Femur (tissue), 1 donor: ENCODE results near the gene SPATA46.
"Not testable (repeated sequence)": the region's sequence is repeated elsewhere in the genome, so short reads cannot be mapped to it uniquely, and the experiment has no call there.

Source experiments
- DNase-seq: peaks from one replicate; pipeline ENCODE4 v3.0.0-alpha.2; 2017

Gene SPATA46, protein sequence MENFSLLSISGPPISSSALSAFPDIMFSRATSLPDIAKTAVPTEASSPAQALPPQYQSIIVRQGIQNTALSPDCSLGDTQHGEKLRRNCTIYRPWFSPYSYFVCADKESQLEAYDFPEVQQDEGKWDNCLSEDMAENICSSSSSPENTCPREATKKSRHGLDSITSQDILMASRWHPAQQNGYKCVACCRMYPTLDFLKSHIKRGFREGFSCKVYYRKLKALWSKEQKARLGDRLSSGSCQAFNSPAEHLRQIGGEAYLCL

DNA sequence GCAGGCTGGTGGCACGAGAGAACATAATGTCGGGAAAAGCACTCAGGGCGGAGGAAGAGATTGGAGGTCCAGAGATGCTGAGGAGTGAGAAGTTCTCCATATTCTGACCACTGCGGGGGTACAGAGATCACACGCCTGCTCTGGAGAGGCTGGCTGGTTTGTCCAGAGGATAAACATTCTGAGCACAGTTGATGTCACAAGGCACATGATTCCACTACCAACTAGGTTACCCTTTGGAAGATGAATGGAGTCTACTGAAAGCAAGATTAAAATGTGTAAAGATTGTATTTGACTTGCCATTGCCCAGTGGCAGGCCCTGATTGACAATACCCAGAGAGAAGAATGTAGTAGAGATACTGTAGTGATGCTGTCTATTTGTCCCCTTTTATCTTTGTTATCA is at the start of gene SPATA46:
Gene SPATA46 (minus strand): TSS at position 164 of the 400 bp plus-strand sequence. CDS start 64 bp downstream, at position 100.
- DNase-seq, result no peak

DNA sequence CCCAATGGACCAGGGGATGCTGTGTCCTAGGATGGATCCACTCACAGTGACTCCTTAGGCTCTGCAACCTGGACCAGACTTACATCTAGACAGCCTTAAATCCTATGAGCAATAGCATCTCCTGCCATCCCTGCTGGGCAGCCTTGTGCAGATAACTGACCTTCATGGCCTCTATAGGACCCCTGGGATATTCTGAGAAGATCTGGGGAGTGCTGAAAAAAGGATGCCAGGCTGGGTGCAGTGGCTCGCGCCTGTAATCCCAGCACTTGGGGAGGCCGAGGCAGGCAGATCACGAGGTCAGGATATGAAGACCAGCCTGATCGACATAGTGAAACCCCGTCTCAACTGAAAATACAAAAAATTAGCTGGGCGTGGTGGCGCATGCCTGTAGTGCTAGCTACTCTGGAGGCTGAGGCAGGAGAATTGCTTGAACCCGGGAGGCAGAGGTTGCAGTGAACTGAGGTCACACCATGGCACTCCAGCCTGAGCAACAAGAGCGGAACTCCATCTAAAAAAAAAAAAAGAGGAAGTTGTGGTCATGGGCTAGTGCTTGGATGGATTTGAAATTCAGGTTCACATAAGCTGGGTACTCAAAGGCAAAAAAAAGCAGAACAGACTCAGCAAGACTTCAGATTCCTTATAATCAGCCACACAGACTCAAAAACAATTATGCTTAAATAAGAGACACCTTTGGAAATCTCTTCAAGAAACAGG is 46.2 kb upstream of the SPATA46 start:
- no peak for DNase-seq

DNA sequence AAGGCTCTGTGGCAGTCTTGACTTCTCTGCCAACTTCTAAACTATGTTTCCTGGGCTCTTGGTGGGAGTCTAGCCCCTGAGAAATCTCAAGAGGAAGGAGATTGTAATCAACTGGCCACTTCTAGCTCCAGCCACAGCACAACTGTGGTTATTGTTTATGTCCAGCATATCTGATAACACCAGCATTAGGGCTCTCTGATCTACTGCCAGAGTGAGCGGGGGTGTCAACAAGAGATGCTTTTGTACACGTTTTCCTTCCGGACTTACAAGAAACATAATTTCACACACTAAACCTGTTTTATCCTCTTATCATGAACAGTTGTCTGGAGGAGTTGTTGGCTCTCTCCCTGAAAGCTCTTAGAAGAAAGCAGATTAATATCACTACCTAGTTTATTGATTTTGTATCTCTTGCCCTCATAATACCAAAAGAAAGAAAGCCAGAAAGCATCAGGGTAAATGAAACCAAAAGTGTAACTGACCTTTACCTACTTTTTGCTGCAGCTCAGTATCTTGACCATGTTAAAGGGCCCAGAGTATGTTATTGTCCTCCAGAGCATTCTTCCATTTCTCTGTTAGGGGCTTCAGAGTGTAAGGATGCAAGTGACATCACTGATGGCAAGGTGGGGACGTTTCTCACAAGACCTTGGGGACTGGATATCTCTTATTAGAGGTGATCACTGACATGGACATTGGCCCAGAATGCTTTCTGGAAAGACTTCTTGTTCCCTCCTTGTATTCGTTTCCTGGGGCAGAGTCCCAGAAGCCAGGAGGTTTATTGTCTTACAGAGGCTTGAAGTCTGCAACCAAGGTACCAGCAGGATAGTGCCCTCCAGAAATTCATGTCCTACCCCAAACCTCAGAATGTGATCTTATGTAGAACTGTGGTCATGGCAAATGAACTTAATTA is 44.9 kb upstream of the SPATA46 start:
- DNase-seq, result no peak

DNA sequence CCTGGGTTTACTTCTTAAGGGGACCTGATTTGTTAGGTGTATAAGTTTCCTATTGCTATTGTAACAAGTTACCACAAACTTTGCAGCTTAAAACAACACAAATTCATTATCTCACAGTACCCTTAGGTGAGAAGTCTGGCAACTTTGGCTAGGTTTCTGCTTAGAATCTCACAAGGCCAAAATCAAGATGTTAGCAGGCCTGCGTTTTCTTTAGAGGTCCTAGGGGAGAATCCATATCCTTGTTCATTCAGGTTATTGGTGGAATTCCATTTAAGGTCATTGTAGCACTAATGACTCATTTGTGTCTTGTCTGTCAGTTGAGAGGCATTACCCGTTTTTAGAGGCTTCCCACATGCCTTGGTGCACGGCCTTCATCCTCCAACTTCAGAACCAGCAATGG is 43.5 kb upstream of the SPATA46 start:
- no peak for DNase-seq

DNA sequence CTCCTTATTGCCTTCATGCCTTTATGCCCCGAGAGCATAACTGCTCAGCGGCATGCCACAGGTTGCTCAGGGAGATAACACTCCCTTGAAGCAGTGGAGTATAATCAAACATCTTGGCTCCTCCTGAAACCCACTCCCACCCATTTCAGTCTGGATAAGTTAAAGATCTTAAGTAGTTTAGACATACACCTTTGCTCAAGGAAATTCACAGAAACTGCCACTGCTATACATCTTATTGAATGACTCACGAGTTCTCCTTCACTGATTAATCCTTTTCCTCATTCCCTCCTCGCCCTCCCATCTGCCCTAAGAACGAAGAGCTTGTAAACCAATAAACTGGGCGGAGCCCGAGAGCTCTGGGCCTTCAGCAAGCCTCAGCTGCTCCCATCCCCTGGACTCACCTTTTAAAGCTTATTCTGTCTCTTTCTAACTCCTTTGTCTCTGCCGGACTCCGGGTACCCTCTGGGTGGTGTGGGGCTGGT is 42.8 kb upstream of the SPATA46 start:
- DNase-seq, result not testable (repeated sequence)

DNA sequence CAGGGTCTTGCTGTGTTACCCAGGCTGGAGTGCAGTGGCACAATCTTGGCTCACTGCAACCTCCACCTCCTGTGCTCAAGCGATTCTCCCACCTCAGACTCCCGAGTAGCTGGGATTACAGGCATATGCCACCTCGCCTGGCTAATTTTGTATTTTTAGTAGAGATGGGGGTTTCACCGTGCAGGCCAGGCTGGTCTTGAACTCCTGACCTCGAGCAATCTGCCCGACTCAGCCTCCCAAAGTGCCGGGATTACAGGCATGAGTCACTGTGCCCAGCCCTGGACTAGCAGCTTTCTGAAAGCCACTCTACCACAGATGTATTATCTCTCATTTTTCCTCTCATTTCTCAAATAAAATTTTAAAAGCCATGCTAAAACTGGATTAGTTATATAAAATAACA is 41.9 kb upstream of the SPATA46 start:
- DNase-seq, result not testable (repeated sequence)

DNA sequence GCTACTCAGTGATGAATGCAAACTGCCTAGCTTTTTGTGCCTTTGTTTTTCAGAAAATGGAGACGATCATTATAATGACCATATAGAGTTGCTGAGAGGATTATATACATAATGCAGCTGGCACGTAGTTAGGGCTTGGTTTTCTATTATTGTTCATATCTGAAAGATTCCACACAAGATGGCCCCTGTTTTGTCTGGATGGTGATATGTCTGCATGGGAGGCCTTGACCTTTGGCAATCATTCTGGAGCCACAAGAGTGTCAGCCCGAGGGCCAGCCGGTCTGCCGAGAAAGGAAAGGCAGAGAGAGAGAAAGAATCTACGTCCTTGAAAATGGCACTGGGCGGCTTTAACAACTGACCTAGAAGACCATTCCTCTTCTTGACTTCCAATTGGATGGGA is 41.0 kb upstream of the SPATA46 start:
- no peak for DNase-seq

DNA sequence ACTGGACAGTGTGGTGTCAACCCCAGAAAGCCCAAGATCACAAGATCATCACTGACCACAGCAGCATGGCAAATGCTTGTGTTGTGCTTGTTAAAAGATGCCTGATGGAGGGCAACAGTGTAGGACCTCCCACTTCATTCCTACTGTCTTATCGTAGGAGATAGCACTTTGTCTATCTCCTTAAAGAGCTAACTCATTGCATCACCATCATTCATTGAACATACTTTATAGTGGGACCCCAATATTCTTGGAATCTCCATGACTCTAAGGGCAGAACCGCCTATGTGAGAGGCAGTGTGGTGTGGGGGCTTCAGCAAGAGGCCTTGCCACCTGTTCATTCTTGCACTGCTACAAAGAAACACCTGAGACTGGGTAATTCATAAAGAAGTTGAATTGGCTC is 40.3 kb upstream of the SPATA46 start:
- no peak for DNase-seq

DNA sequence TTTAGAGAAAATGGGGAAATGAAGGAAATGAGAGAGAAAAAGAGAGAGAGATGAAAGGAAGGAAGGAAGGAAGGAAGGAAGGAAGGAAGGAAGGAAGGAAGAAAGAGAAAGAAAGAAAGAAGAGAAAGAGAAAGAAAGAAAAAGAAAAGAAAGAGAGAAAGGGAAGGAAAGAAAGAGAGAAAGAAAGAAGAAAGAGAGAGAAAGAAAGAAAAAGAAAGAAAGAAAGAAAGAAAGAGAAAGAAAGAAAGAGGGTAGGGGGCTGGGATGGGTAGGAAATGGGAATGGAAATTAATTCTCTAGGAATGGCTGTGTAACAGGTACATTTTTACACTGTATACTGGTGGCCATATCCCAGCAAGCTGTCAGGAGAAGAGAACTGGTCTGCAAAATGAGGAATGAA is 39.6 kb upstream of the SPATA46 start:
- DNase-seq, result no peak

DNA sequence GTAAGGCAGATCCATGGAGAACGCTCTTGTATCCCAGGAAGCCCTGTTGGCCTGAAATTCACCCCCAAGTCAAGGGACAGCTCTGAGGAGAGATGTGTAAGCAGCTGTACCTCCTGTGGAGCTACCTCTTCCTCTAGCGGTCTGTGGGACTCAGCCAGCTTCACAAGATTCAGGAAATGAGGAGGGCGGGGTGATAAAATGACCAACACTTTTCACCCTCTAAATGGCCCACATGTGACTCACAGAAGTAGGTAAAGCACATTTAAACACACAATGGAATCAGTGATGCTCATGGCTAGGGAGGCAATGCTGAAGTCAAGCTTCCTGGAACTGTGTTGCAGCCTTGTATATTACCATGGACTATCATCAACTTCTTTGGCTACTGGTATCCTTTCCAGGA is 35.3 kb upstream of the SPATA46 start, which contains the start of gene SH2D1B:
Gene SH2D1B (minus strand): TSS at position 135 of the 400 bp plus-strand sequence. CDS start 120 bp downstream, at position 15.
- no peak for DNase-seq

DNA sequence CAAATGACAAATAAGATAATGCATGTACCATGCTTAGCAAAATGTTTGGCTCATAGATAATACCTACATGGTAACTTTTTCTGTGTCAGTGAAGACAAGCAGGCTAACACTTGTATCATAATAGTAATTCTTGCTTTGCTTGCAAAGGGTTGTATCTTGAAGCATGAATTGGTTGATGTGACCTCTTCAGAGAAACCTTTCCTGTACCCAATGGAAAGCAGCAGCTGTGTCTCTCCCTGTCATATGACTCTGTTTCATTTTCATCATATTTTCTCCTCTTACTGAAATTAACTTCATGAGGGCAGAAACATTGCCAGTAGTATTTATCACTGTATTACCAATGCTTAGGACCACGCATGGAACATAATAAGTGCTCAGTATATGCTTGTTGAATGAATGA is 30.9 kb upstream of the SPATA46 start:
- no peak for DNase-seq

DNA sequence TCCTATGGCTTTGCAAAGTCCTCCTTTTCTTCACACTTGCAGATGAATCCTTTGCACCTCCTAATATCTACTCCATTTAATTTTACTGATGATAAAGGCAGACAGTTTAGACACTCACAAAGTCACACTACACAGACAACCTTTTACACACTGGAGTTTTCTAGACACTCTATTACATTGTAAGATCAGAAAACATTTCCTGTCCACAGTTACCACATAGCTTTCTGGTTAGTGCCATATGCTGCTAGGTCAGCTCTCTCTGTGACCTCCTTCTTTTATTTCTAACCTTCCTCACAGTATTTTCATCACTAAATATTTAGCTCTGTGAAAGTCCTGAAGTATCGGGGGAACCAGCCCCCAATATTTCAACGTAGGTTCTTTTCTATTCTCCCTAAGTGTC is 30.2 kb upstream of the SPATA46 start:
- no peak for DNase-seq

DNA sequence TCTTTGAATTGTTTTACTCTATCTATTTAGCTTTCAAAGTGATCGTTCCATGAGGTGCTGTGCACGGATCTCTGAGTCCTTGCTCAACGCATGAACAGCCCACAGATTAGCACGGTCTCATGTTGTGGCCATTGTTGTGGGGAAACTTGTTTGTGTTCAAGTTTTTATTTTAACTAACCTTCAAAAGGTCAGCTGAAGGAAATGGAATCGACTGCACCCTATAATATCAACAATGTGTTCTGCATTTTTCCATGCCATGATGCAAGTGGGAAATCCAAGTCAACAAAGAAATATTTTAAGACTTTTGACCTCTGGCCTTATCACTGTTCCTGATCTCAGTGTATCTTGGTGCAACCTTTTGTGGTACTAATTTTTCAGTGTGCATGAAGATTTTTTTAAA is 29.1 kb upstream of the SPATA46 start:
- DNase-seq, result no peak

DNA sequence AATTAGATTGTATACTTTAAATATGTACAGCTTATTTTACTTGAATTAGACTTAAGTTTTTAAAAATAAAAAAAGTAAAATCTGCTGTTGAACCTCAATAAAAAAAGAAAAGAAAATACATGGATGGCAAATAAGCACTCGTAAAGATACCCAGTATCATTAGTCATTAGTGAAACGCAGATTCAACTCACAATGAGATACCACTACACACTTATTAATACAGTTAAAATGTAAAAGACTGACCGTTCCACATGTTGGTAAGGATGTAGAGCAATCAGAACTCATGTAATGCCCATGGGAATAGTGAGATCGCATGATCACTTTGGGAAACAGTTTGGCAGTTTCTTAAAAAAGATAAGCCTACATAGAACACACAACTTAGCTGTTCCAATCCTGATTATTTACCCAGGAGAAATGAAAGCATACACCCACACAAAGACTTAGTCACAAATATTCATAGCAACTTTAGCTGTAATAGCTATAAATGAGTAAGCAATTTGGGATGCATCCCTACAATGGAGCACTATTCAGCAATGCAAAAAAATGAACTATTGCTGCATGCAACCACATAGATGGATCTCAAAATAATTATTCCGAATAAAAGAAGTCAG is 28.0 kb upstream of the SPATA46 start:
- no peak for DNase-seq

DNA sequence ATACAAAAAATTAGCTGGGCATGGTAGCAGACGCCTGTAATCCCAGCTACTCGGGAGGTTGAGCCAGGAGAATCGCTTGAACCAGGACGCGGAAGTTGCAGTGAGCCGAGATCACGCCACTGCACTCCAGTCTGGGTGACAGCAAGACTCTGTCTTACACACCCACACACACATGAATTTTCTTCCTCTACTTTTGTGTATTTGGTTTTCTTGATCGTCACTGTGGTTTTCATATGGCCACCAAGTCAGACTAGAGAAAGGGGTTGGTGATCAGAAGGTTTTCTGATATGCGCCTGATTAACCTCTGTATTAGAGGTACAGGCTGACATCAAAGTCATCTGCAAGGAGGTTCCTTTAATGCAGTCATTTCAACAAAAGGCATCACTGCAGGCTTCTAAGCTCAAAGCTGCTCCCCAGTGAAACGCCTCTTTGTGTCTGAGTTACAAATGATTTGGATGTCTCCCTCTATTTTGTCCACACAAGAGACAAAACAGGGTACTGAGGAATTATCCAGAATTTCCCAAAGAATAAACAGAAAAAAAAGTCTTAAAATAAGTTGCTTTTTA is 24.2 kb upstream of the SPATA46 start:
- DNase-seq, result no peak

DNA sequence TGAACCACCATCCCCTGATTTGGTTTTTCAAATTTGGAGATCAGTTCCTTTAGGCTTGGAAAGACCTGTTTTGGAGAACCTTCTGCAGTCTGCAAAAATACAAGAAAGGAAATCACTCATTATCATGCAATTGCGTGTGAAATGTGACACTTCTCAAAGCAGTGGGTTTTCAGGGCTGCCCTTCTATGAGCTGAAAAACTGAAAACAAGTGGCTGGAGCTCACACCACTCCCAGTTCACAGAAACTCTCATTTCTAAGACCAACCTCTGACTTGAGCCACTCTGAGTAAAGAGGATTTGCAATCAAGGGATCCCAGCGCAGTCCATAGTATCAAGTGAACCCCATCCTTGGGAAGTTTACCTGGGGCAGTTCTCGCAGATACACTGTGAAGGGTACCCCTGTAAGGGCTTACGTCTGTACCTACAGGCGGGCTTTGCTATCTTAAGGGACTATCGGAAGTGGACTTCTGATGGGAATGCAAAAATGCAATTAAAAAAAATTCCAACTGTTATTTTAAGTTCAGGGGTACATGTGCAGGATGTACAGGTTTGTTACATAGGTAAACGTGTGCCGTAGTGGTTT is 22.4 kb upstream of the SPATA46 start:
- DNase-seq, result no peak

DNA sequence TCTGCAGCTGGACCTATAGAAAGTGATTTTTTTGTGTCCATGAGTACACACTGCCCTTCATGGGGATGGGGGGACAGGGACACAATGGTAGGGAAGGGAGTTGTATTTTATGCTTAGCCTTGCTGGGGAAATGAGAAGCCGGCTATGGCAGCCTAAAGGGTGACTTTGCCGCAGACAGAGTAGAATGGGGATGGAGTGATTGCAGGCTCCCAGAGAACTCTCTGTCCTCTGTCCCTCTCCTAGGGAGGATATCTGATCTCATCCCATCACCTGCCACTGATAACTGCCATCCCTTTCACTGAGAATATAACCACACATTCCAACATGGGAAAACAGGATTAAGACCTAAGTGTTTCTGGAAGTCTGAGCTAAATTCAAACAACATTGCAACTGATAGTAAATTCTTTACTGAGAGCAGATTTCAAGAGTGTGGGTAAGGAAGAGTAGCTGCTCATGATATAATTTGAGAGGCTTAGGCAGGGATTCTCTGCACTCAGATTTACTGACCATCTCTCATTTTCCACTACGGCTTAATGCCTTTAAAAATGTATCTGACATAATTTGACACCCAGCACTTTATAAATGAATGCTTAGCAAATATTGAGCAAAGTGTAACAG is 21.4 kb upstream of the SPATA46 start:
- no peak for DNase-seq

DNA sequence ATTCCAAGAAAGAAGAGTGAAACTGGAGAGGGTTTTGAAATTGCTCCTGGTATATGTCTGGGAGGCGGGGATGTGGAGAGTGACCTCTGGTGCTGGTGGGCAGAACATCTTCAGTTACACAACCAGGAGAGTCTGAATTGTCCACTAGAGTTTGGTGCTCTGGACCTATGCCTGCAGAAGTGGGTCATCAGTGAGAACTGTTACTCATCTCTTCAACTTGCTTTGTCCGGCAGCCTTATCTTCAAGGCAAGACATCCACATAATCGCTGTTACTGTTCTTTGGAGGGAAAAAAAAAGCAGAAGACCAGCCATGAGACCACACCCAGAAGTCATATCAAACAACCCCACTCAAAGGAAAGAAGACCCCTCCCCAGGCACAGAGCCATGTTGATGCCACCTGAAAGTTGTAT is 20.4 kb upstream of the SPATA46 start:
- no peak for DNase-seq

DNA sequence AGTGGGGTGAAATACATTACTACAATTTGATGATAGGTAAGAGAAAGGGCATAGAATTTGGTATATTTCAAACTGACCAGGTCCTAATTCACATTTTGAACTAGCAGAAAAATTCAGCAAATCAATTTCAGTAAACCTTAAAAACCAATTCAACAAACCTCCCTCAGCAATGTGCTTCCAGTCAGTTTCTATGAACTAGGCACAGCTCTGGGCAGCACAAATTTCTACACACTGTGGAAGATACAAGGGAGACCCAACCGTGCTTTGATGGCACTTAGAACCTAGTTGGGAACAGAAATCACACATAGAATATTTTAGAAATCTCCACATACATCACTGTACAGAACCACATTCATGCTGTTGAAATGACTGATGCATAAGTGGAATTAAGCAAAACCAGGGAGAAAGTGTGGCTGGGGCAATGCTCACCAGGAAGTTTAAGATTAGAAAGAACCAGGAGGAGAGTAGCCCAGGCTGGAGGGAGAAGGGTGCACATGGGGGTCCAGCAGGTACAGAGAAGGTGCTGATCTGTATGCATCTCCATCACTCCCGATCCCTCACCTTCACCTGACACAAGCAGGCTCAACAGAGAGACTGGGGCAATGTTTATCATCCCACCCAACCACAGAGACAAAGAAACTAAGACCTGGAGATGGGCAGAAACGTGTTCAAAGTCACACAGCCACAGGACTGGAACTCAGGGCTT is 19.7 kb upstream of the SPATA46 start:
- DNase-seq, result no peak

DNA sequence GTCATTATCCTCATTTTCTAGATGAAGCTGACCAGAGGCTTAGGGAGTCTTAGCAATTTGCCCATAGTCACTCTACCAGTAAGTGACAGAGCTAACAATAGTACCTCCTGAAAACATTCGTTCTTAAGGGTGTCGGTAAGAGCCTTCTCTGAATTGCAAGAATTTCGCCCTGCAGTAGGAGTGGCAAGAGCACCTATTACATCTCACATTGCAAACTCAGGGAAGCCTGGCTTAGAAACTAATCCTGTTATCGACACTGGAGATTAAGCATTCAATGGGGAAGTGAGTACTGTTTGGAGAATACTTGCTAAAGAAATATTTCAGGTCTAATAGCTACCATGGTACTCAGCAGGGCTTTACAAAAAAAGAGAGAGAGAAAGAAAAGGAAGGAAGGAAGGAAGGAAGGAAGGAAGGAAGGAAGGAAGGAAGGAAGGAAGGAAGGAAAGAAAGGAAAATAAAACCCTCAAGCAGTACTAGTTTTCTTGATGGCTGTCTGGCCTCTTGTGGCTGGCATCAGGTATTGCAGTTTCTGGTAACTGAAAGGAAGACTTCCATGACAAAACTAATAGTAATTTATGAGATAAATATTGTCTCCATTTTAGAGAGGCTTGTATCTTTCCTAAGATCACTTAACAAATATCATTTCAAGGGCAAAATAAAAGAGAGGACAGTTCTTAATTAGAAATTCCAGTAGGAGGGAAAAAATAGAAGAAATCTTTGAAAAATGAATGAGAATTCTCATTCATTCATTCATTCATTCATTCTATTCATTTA is 15.3 kb upstream of the SPATA46 start:
- DNase-seq, result no peak
